NB4 (cell line): ENCODE data around the gene LCLAT1.

ENCODE experiments used
- MYC ChIP-seq: IDR thresholded peaks from 2 replicates; pipeline ENCODE4 v1.6.1; 2011; ENCODE audit warnings: low read depth, low read length
- TF ChIP-seq, protein P1 (sequence below): IDR thresholded peaks from one replicate; pipeline ENCODE4 v1.5.1; 2012; ENCODE audit warnings: low read depth, low read length
- TF ChIP-seq, protein P2 (sequence below): IDR thresholded peaks from 2 replicates; pipeline ENCODE4 v1.6.1; 2011; ENCODE audit warnings: low read depth, low read length

DNA sequence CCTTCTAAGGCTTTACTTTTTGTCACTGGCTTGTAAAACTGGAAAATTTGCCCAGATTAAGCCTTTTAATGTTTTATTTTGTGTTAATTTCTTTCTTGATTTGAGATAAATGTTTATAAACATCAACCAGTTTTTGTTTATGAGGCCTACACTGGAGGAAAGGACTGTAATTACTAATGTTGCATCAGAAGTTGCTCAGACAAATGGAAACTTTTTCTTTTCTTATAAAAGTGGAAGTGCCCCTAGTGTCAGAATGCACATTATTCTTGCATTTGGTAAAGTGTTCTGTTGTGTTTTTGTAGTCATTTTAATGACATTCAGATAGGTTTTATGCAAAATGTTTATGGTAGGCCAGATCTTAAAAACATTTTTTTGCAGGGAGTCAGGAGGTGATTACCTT, 25.3 kb downstream of the LCLAT1 start:
- TF ChIP-seq, protein P1, sequence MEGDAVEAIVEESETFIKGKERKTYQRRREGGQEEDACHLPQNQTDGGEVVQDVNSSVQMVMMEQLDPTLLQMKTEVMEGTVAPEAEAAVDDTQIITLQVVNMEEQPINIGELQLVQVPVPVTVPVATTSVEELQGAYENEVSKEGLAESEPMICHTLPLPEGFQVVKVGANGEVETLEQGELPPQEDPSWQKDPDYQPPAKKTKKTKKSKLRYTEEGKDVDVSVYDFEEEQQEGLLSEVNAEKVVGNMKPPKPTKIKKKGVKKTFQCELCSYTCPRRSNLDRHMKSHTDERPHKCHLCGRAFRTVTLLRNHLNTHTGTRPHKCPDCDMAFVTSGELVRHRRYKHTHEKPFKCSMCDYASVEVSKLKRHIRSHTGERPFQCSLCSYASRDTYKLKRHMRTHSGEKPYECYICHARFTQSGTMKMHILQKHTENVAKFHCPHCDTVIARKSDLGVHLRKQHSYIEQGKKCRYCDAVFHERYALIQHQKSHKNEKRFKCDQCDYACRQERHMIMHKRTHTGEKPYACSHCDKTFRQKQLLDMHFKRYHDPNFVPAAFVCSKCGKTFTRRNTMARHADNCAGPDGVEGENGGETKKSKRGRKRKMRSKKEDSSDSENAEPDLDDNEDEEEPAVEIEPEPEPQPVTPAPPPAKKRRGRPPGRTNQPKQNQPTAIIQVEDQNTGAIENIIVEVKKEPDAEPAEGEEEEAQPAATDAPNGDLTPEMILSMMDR = no peak
- TF ChIP-seq MYC = no peak
- TF ChIP-seq, protein P2, sequence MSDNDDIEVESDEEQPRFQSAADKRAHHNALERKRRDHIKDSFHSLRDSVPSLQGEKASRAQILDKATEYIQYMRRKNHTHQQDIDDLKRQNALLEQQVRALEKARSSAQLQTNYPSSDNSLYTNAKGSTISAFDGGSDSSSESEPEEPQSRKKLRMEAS = no peak
